GM13976 (cell line): ENCODE data around the gene ADGRA1.

ENCODE experiments used
- DNase-seq: peaks from one replicate; pipeline ENCODE4 v3.0.0; 2012; ENCODE audit warnings: low spot score
- in situ Hi-C: fragments of 300-500 bp; cut with MboI; formaldehyde crosslinking; loops from one replicate; pipeline ENCODE4 v1.12.0; 2022; ENCODE audit warnings: low sequenced_read_pairs, mixed read lengths, inconsistent platforms; ENCODE audit not compliant: unreplicated experiment
- TF ChIP-seq, protein P1 (sequence below): IDR thresholded peaks from 2 replicates; pipeline ENCODE4 v1.5.1; 2012; ENCODE audit warnings: borderline replicate concordance, mild to moderate bottlenecking; ENCODE audit not compliant: insufficient read depth; ENCODE audit errors: extremely low read depth, missing control alignments, control extremely low read depth

ADGRA1 gene

DNA sequence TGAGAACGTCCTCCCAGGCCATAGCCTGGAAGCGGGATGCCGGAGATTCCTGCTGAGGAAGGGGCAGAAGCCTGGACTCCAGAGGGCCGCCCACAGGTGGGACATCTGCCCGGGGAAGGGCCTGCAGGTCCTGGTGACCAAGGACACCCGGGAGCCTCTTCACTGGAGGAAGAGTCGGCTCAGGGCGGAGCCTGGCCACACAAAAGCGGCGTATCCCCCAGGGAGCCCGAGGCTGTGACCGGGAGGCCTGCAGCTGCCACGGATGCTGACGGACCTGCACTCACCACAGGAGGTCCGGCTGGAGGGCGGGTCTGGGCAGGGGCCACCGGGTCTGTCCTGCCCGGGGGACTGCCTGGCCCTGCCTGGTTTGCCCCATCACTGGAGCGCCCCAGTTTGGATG is 15.5 kb upstream of the ADGRA1 start:
- TF ChIP-seq, protein P1, sequence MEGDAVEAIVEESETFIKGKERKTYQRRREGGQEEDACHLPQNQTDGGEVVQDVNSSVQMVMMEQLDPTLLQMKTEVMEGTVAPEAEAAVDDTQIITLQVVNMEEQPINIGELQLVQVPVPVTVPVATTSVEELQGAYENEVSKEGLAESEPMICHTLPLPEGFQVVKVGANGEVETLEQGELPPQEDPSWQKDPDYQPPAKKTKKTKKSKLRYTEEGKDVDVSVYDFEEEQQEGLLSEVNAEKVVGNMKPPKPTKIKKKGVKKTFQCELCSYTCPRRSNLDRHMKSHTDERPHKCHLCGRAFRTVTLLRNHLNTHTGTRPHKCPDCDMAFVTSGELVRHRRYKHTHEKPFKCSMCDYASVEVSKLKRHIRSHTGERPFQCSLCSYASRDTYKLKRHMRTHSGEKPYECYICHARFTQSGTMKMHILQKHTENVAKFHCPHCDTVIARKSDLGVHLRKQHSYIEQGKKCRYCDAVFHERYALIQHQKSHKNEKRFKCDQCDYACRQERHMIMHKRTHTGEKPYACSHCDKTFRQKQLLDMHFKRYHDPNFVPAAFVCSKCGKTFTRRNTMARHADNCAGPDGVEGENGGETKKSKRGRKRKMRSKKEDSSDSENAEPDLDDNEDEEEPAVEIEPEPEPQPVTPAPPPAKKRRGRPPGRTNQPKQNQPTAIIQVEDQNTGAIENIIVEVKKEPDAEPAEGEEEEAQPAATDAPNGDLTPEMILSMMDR, result no peak
- DNase-seq, result no peak
- in situ Hi-C loops, result no loop called here

DNA sequence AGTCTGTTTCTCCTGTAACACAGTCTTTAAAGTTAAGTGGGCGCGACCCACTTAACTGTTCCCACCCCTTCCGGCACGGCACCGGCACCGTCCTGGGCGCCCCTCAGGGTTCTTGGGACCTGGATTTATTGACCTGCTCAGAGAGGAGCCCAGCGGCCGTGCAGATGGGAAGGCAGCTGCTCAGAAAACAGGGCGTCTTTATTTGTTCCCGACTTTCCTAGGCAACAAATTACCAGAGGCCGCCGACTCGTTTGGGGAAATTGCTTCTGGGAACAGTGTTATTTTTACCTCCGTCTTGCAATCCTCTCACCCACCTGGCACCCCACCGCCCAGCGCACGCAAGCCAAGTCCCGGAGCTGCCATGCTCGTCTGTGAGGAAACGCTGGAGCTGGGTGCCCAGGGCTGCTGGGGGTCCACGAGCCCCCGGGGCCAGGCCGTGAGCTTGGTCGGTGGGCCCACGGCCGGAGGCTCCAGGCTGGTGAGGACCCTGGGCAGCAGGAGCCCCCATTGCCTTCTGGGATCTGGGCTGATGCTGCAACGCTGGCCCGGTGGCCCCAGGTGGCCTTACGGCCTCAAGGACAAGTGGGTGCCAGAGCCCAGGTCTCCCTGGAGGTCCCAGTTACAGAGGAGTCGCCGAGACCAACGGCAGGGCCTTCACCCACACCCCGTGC is 14.9 kb upstream of the ADGRA1 start:
- TF ChIP-seq, protein P1, result no peak
- no peak for DNase-seq
- in situ Hi-C loops, result no loop called here

GRCh38 chr10:133075346-133076137 is 12.2 kb upstream of the ADGRA1 start:
- in situ Hi-C loops, result no loop called here

GRCh38 chr10:133076274-133077038 is 11.3 kb upstream of the ADGRA1 start:
- TF ChIP-seq, protein P1, result no peak

More at GRCh38 chr10:133075346-133076137, 12.2 kb upstream of the ADGRA1 start:
- TF ChIP-seq, protein P1, result no peak
- no peak for DNase-seq

GRCh38 chr10:133079836-133080682 is 7.7 kb upstream of the ADGRA1 start:
- TF ChIP-seq, protein P1, result no peak
- no peak for DNase-seq

More at GRCh38 chr10:133076274-133077038, 11.3 kb upstream of the ADGRA1 start:
- DNase-seq, result no peak
- in situ Hi-C loops, result no loop called here

GRCh38 chr10:133080683-133081040 is 7.1 kb upstream of the ADGRA1 start:
- no peak for DNase-seq
- in situ Hi-C loops, result no loop called here
- TF ChIP-seq, protein P1, result no peak

More at GRCh38 chr10:133079836-133080682, 7.7 kb upstream of the ADGRA1 start:
- in situ Hi-C loops, result no loop called here
